H1 (cell line): ENCODE data around the gene IQCE. TPM values are rescaled to one million over a fixed set of nuclear protein-coding genes. Genes with fewer than 3 reads are reported as not detected.

Source experiments
- CTCF ChIA-PET: fragments of 300-600 bp; sonication (Branson Sonifier 250); formaldehyde crosslinking; loops from one replicate; lab custom pipeline; 2021; ENCODE audit not compliant: partially characterized antibody; lab: Charles Lee
- POLR2A ChIA-PET: fragments of 300-600 bp; sonication (Branson Sonifier 250); formaldehyde crosslinking; loops from one replicate; lab custom pipeline; 2021; ENCODE audit warnings: inconsistent platforms; ENCODE audit not compliant: partially characterized antibody; lab: Charles Lee
- DNase-seq, 2 experiments: peaks; one replicate each; pipeline versions ENCODE4 v3.0.0 to v3.0.0-alpha.2; 2010 to 2022; ENCODE audit warnings: low spot score in 2 of 2, low read depth in 1 of 2, mixed read lengths in 1 of 2
- FAIRE-seq: peaks from 2 replicates; lab custom pipeline; 2011; peaks lifted over from hg19 to GRCh38; lab: Jason Lieb, UNC
- H2AFZ ChIP-seq: 2 replicates; pipeline ENCODE4 v1.8.1; 2012; ENCODE audit warnings: low read length, inconsistent platforms
- H2AK5ac ChIP-seq: 2 replicates; pipeline ENCODE4 v1.6.1; 2013; ENCODE audit warnings: low read depth, low read length
- H2BK120ac ChIP-seq: replicated peaks from 2 replicates; pipeline ENCODE3; 2013; ENCODE audit warnings: low read depth, low read length, inconsistent platforms
- H2BK12ac ChIP-seq: 2 replicates; pipeline ENCODE4 v1.6.1; 2013; ENCODE audit warnings: low read depth, low read length
- H2BK15ac ChIP-seq: 2 replicates; pipeline ENCODE4 v1.6.1; 2013; ENCODE audit warnings: low read length
- H2BK20ac ChIP-seq: 2 replicates; pipeline ENCODE4 v1.6.1; 2013; ENCODE audit warnings: low read length
- H2BK5ac ChIP-seq: 2 replicates; pipeline ENCODE4 v1.6.1; 2013; ENCODE audit warnings: low read depth, low read length
- H3K14ac ChIP-seq: 2 replicates; pipeline ENCODE4 v1.6.1; 2013; ENCODE audit warnings: inconsistent platforms; ENCODE audit not compliant: insufficient read length
- H3K18ac ChIP-seq: 2 replicates; pipeline ENCODE4 v1.6.1; 2013; ENCODE audit warnings: low read length; ENCODE audit errors: extremely low read depth
- H3K23ac ChIP-seq: 2 replicates; pipeline ENCODE4 v1.6.1; 2013; ENCODE audit warnings: inconsistent platforms; ENCODE audit not compliant: insufficient read length
- H3K23me2 ChIP-seq: 2 replicates; pipeline ENCODE4 v1.6.1; 2013; ENCODE audit warnings: low read depth, low read length
- H3K27ac ChIP-seq: 2 replicates; pipeline ENCODE4 v1.6.1; 2011; ENCODE audit warnings: low read depth, low read length, inconsistent platforms
- H3K27me3 ChIP-seq, 4 experiments: replicated peaks in 1 of 4; 1 replicate in 1 of 4; 2 replicates in 3 of 4; pipeline versions ENCODE4 v1.6.1 to v1.8.1; 2011 to 2013; ENCODE audit warnings: low read length in 3 of 4, mild to moderate bottlenecking in 3 of 4, inconsistent platforms in 2 of 4, mixed read lengths in 2 of 4, moderate library complexity in 1 of 4; ENCODE audit not compliant: control insufficient read depth in 3 of 4, insufficient read depth in 3 of 4; ENCODE audit errors: extremely low read depth in 1 of 4
- H3K36me3 ChIP-seq, 4 experiments: 2 replicates each; pipeline versions ENCODE4 v1.6.1 to v1.8.1; 2011 to 2013; ENCODE audit warnings: mild to moderate bottlenecking in 4 of 4, low read length in 3 of 4, moderate library complexity in 2 of 4, control low read depth in 1 of 4, inconsistent platforms in 1 of 4; ENCODE audit not compliant: insufficient read depth in 4 of 4, control insufficient read depth in 2 of 4
- H3K4ac ChIP-seq: replicated peaks from 2 replicates; pipeline ENCODE3; 2013; ENCODE audit warnings: low read length, low read depth, mixed read lengths, inconsistent platforms; ENCODE audit not compliant: insufficient read length
- H3K4me1 ChIP-seq, 4 experiments: replicated peaks in 1 of 4; 1 replicate in 1 of 4; 2 replicates in 3 of 4; pipeline versions ENCODE4 v1.6.1 to v1.8.1; 2011 to 2013; ENCODE audit warnings: low read length in 3 of 4, inconsistent platforms in 2 of 4, mixed read lengths in 1 of 4; ENCODE audit not compliant: insufficient read depth in 4 of 4, control insufficient read depth in 3 of 4
- H3K4me2 ChIP-seq, 2 experiments: 2 replicates each; pipeline versions ENCODE4 v1.6.1 to v1.8.1; 2011 to 2013; ENCODE audit warnings: low read depth in 2 of 2, low read length in 2 of 2, control low read depth in 1 of 2, inconsistent platforms in 1 of 2, mild to moderate bottlenecking in 1 of 2; ENCODE audit not compliant: insufficient read depth in 1 of 2
- H3K4me3 ChIP-seq, 4 experiments: fragments of 200-600, 300-600 bp in 1 of 4; sonication (generic), shearing (Covaris generic), sonication (Bioruptor Twin) in 1 of 4; 2 replicates each; pipeline versions ENCODE4 v1.5.1 to v1.8.1; 2011 to 2016; ENCODE audit warnings: low read length in 4 of 4, low read depth in 3 of 4, control low read depth in 2 of 4, inconsistent platforms in 2 of 4, mild to moderate bottlenecking in 2 of 4, mixed read lengths in 1 of 4, moderate library complexity in 1 of 4; ENCODE audit not compliant: insufficient read depth in 2 of 4; ENCODE audit errors: extremely low read depth in 1 of 4
- H3K56ac ChIP-seq: replicated peaks from 2 replicates; pipeline ENCODE3; 2013; ENCODE audit warnings: low read depth, mild to moderate bottlenecking, mixed read lengths, low read length, inconsistent platforms; ENCODE audit not compliant: insufficient read length
- H3K79me1 ChIP-seq: 2 replicates; pipeline ENCODE4 v1.6.1; 2013; ENCODE audit warnings: low read depth, low read length, control low read depth
- H3K79me2 ChIP-seq, 2 experiments: 2 replicates each; pipeline versions ENCODE4 v1.6.1 to v1.8.1; 2012 to 2013; ENCODE audit warnings: low read length in 2 of 2, mild to moderate bottlenecking in 2 of 2, inconsistent platforms in 1 of 2; ENCODE audit not compliant: insufficient read depth in 2 of 2, control insufficient read depth in 1 of 2
- H3K9ac ChIP-seq, 4 experiments: replicated peaks in 1 of 4; 1 replicate in 1 of 4; 2 replicates in 3 of 4; pipeline versions ENCODE4 v1.6.1 to v1.8.1; 2011 to 2013; ENCODE audit warnings: low read depth in 3 of 4, low read length in 3 of 4, control low read depth in 2 of 4, mild to moderate bottlenecking in 2 of 4, moderate library complexity in 2 of 4, inconsistent platforms in 1 of 4; ENCODE audit errors: extremely low read depth in 1 of 4
- H3K9me3 ChIP-seq, 2 experiments: 2 replicates each; pipeline versions ENCODE4 v1.6.1 to v1.8.1; 2012 to 2013; ENCODE audit warnings: mild to moderate bottlenecking in 2 of 2, moderate library complexity in 2 of 2, control low read depth in 1 of 2, inconsistent platforms in 1 of 2, low read depth in 1 of 2, low read length in 1 of 2, mixed read lengths in 1 of 2; ENCODE audit not compliant: insufficient read depth in 2 of 2
- H4K20me1 ChIP-seq, 2 experiments: replicated peaks in 1 of 2; 2 replicates each; pipeline versions ENCODE3 to v1.8.1; 2011 to 2013; ENCODE audit warnings: inconsistent platforms in 2 of 2, low read length in 2 of 2, mild to moderate bottlenecking in 1 of 2; ENCODE audit not compliant: insufficient read depth in 2 of 2, control insufficient read depth in 1 of 2
- H4K5ac ChIP-seq: 2 replicates; pipeline ENCODE4 v1.6.1; 2013; ENCODE audit warnings: low read length, low read depth, mixed read lengths, inconsistent platforms; ENCODE audit not compliant: insufficient read length
- H4K8ac ChIP-seq: 2 replicates; pipeline ENCODE4 v1.8.0; 2013; ENCODE audit warnings: mild to moderate bottlenecking, moderate library complexity, low read length, inconsistent platforms; ENCODE audit not compliant: insufficient read depth; ENCODE audit errors: extremely low read depth
- H4K91ac ChIP-seq: replicated peaks from 2 replicates; pipeline ENCODE3; 2013; ENCODE audit warnings: low read length, mixed read lengths, inconsistent platforms; ENCODE audit not compliant: insufficient read length
- BACH1 ChIP-seq: IDR thresholded peaks from 2 replicates; pipeline ENCODE4 v1.6.1; 2012; ENCODE audit warnings: low read length, improper control_type of control experiment
- CEBPB ChIP-seq: IDR thresholded peaks from 2 replicates; pipeline ENCODE4 v1.6.1; 2012; ENCODE audit warnings: low read depth, low read length
- CHD1 ChIP-seq: IDR thresholded peaks from 2 replicates; pipeline ENCODE4 v1.6.1; 2012; ENCODE audit warnings: low read depth, low read length, improper control_type of control experiment
- EP300 ChIP-seq, 2 experiments: IDR thresholded peaks; 1 replicate in 1 of 2; 2 replicates in 1 of 2; pipeline ENCODE4 v1.6.1; 2011 to 2012; ENCODE audit warnings: low read depth in 2 of 2, low read length in 2 of 2, mild to moderate bottlenecking in 2 of 2, borderline replicate concordance in 1 of 2, inconsistent platforms in 1 of 2, moderate library complexity in 1 of 2
- HDAC6 ChIP-seq: IDR thresholded peaks from one replicate; pipeline ENCODE4 v1.7.1; 2012; ENCODE audit warnings: low read depth, mild to moderate bottlenecking, inconsistent platforms, low read length, moderate library complexity
- MAX ChIP-seq: IDR thresholded peaks from 2 replicates; pipeline ENCODE4 v1.6.1; 2012; ENCODE audit warnings: inconsistent platforms
- POU5F1 ChIP-seq: IDR thresholded peaks from 2 replicates; pipeline ENCODE4 v1.6.1; 2011; ENCODE audit warnings: low read depth, mild to moderate bottlenecking, low read length, moderate library complexity
- SAP30 ChIP-seq: fragments of 300-600 bp; sonication (generic); IDR thresholded peaks from 2 replicates; pipeline ENCODE4 v1.7.1; 2012; ENCODE audit warnings: low read length, moderate library complexity, mild to moderate bottlenecking, inconsistent platforms; ENCODE audit not compliant: insufficient read depth, insufficient replicate concordance
- SRF ChIP-seq: IDR thresholded peaks from 2 replicates; pipeline ENCODE4 v1.6.1; 2011; ENCODE audit warnings: mild to moderate bottlenecking, low read depth, low read length, moderate library complexity
- TBP ChIP-seq: IDR thresholded peaks from 2 replicates; pipeline ENCODE4 v1.6.1; 2011; ENCODE audit warnings: low read depth, low read length, improper control_type of control experiment
- WGBS, 2 experiments: shearing (Covaris generic) in 1 of 2; methylation state at CpG; one replicate each; pipeline versions ENCODE4 v1.1.6 to v1.1.7; 2013 to 2015; ENCODE audit warnings: low lambda C conversion rate in 2 of 2, mixed read lengths in 2 of 2, inconsistent platforms in 1 of 2, low coverage in 1 of 2, missing lambda C conversion rate in 1 of 2; ENCODE audit not compliant: insufficient replicate concordance in 2 of 2, insufficient coverage in 1 of 2, insufficient read length in 1 of 2; ENCODE audit errors: extremely low coverage in 1 of 2, missing lambda C conversion rate in 1 of 2; 5-methylcytosine and 5-hydroxymethylcytosine counted together
- polyA plus RNA-seq, 7 experiments: library from polyadenylated mRNA; depleted of rRNA in 3 of 7; stranded (reverse) in 5 of 7; unstranded in 2 of 7; fragments of >200 nt in 5 of 7; fragments of 200-250 nt in 2 of 7; gene quantifications; 1 replicate in 5 of 7; 2 replicates in 1 of 7; 4 replicates in 1 of 7; pipeline versions ENCODE4 v1.2.1 to v1.2.3, GENCODE V29; 2011 to 2013; ENCODE audit warnings: missing spikeins in 2 of 7, mixed read lengths in 2 of 7
- total RNA-seq: library from RNA; stranded (reverse); fragmentation: NEBNext Ultra II Directional; extraction: Animal tissue kit (Norgen Biotek cat#: 25700); gene quantifications from 2 replicates; pipeline ENCODE4 v1.2.1, GENCODE V29; 2021

IQCE gene
- total and polyA plus RNA-seq, 2 of the 8 experiments (the other 6 are each of a cell fraction or from before 2014, with no cell fraction given): 2.2 to 4.9 TPM

- Histone ChIP-seq H4K5ac (no peak overlapping the region), H3K4me3 (no peak overlapping the region), H3K14ac (no peak overlapping the region), H2BK5ac (no peak overlapping the region), H3K56ac (no peak overlapping the region), H3K18ac (no peak overlapping the region), H3K23ac (no peak overlapping the region), H2AFZ (no peak overlapping the region), H4K91ac (no peak overlapping the region), H4K20me1 (peaks cover 0 to 22% of the 10 kb centered on the region in 2 experiments), H3K4me2 (no peak overlapping the region), H3K36me3 (peaks cover 8 to 38% (median 16%) of the 10 kb centered on the region in 4 experiments; a peak in 7 of 8 replicates), H3K27me3 (no peaks in the 10 kb centered on the region; a peak in 2 of 7 replicates), H3K79me1 (peaks cover 3% of the 10 kb centered on the region; the same call in 1 of the 2 replicates), H2BK120ac (no peak overlapping the region), H2BK15ac (no peak overlapping the region), H3K4ac (no peak overlapping the region), H2BK12ac (no peak overlapping the region), H3K9ac (no peak overlapping the region), H2BK20ac (no peak overlapping the region), H2AK5ac (no peak overlapping the region), H3K27ac (no peak overlapping the region), H3K23me2 (peaks cover 5% of the 10 kb centered on the region; the same call in 1 of the 2 replicates), H4K8ac (no peak overlapping the region), H3K4me1 (peaks cover 0 to 2% (median under 1%) of the 10 kb centered on the region in 4 experiments; a peak in 1 of 7 replicates), H3K79me2 (no peaks in the 10 kb centered on the region), H3K9me3 (no peaks in the 10 kb centered on the region)
- 93% methylated on average over 15 of the region's 15 CpGs; no CpG with 5 or more reads in 1 of the 2 experiments for WGBS, 2 experiments
- ChIA-PET CTCF (interaction anchor here (0.6 to 4.0 kb wide), 10 partner anchors 8 to 235 kb away, joined by 3 to 27 read pairs (median 5); no protein-coding TSS in a partner anchor), POLR2A (interaction anchor here (0.7 to 5.1 kb wide), 6 partner anchors 8 to 27 kb away, joined by 3 to 20 read pairs (median 7); partner anchors contain the start of gene TTYH3)
- DNase-seq (no peak), FAIRE-seq (no peak)
- TF ChIP-seq CHD1: no peak
- TF ChIP-seq SAP30: no peak
- TF ChIP-seq MAX: no peak
- no peak for TF ChIP-seq HDAC6
- no peak for TF ChIP-seq CEBPB
- TF ChIP-seq TBP: no peak
- TF ChIP-seq BACH1: no peak
- no peak for TF ChIP-seq SRF
- TF ChIP-seq POU5F1: no peak
- no peak for TF ChIP-seq EP300 (IDR thresholded peaks at IDR 0.05; ENCODE audit: borderline replicate concordance in 1 of 2, low read depth in 2 of 2, low read length in 2 of 2)
Observed at GRCh38 chr7:2658941-2659340, 100.2 kb downstream of the IQCE start.
